Endothelial cell of umbilical vein (primary cell): ENCODE results near the gene ROCK2.

Experiments
- CTCF ChIP-seq, 2 donors: IDR thresholded peaks; 1 replicate in 1 of 2; 2 replicates in 1 of 2; pipeline ENCODE4 v1.5.1; 2011; ENCODE audit warnings: low read length in 2 of 2, mild to moderate bottlenecking in 2 of 2, moderate library complexity in 2 of 2, control low read depth in 1 of 2, inconsistent platforms in 1 of 2, low read depth in 1 of 2; ENCODE audit not compliant: insufficient read depth in 1 of 2; ENCODE audit errors: extremely low read depth in 1 of 2
- EZH2 ChIP-seq: IDR thresholded peaks from 2 replicates; pipeline ENCODE4 v1.6.1; 2012; ENCODE audit warnings: borderline replicate concordance, low read depth, mild to moderate bottlenecking, moderate library complexity, low read length, inconsistent platforms; ENCODE audit not compliant: severe bottlenecking
- GATA2 ChIP-seq: IDR thresholded peaks from 2 replicates; pipeline ENCODE4 v1.7.0; 2011; ENCODE audit warnings: low read depth, mild to moderate bottlenecking, moderate library complexity, mixed read lengths, low read length; ENCODE audit not compliant: insufficient read length, insufficient read depth
- JUN ChIP-seq: IDR thresholded peaks from 2 replicates; pipeline ENCODE4 v1.6.1; 2011; ENCODE audit warnings: borderline replicate concordance, low read depth; ENCODE audit not compliant: insufficient read length, insufficient read depth
- POLR2A ChIP-seq: IDR thresholded peaks from 2 replicates; pipeline ENCODE4 v1.6.1; 2012; ENCODE audit warnings: low read depth, mild to moderate bottlenecking, control low read depth, low read length
- POLR2AphosphoS5 ChIP-seq: IDR thresholded peaks from 2 replicates; pipeline ENCODE4 v1.6.1; 2012; ENCODE audit warnings: low read depth, mild to moderate bottlenecking, control low read depth, low read length, moderate library complexity; ENCODE audit not compliant: insufficient read depth
- TF ChIP-seq, protein P1 (sequence below): IDR thresholded peaks from 2 replicates; pipeline ENCODE4 v1.6.1; 2011; ENCODE audit not compliant: insufficient read depth, insufficient read length

DNA sequence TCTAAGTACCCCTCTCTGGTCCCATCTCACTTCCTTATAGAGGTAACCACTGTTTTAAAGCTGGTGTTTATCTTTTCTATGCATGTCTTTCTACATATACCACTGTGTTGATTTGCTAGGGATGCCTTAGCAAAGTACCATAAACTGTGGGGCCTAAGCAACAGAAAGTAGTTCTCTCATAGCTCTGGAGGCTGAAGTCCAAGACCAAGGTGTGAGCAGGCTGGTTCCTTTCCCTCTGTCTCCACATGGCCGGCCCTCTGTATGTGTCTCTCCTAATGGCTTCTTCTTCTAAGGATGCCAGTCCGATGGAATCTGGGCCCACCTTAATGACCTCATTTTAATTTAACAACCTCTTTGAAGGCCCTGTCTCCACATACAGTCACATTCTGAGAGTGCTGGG lies 40.8 kb upstream of the ROCK2 start:
- TF ChIP-seq JUN (no peak), CTCF (IDR thresholded peaks at IDR 0.05; ENCODE audit: extremely low read depth in 1 of 2, insufficient read depth in 1 of 2, low read depth in 1 of 2, low read length in 2 of 2) (no peak), POLR2A (no peak), EZH2 (no peak), POLR2AphosphoS5 (no peak), GATA2 (no peak)
- TF ChIP-seq, protein P1, sequence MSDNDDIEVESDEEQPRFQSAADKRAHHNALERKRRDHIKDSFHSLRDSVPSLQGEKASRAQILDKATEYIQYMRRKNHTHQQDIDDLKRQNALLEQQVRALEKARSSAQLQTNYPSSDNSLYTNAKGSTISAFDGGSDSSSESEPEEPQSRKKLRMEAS, result no peak
